GM18951 (cell line): ENCODE measurements around the gene TBC1D10B.
"Not testable (repeated sequence)": the region's sequence is repeated elsewhere in the genome, so short reads cannot be mapped to it uniquely, and the experiment has no call there.

Experiments
- POLR2A ChIP-seq: IDR thresholded peaks from 4 replicates; pipeline ENCODE4 v1.6.1; 2011; ENCODE audit warnings: mild to moderate bottlenecking; ENCODE audit not compliant: insufficient read length, insufficient read depth; ENCODE audit errors: extremely low read depth
- in situ Hi-C: fragments of 300-500 bp; cut with MboI; formaldehyde crosslinking; loops from one replicate; pipeline ENCODE4 v1.12.0; 2022; ENCODE audit warnings: low sequenced_read_pairs, mixed read lengths, inconsistent platforms; ENCODE audit not compliant: unreplicated experiment

Gene TBC1D10B

DNA sequence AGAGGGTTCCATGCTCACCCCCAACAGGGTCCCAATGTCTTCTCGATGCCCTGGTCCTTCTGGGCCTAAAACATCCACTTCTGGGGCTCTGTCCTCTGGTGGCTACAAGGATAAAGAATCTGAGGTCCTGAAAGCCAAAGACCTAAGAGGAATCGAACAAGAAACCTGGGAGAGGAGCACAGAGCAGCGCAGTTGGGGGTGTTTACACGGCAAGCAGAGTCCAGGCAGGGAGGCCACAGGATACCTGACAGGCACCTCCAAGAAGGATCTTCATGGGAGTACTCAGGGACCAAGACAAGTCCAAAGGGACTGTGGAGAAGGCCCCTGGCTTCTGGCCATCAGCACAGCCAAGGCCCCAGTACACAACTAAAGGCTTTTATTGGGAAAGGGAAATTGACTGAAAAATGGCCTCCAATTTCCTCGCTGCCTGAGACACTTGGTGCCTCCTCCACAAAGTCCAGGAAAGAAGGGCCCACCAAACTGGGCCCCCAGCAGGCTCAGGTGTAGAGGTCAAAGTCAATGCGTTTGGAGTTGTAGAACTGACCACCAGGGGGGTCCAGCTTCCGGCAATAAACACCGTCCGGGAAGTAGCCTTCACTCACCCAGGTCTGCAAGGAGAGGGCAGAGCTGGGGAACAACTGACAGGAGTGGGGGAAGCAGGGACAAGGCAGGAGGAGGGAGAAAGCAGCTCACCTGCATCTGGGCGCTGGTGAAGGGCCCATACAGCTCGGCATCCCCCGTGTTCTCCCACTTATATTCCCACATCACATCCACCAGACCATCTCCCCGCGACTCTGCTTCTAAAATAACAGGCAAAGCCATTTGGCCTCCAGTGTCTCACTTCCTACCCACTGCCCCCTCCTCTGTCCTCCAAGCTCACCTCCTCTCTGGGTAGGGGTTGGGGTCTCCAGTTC, 17.5 kb downstream of the TBC1D10B start:
- in situ Hi-C loops, result no loop called here
- TF ChIP-seq POLR2A, result no peak

DNA sequence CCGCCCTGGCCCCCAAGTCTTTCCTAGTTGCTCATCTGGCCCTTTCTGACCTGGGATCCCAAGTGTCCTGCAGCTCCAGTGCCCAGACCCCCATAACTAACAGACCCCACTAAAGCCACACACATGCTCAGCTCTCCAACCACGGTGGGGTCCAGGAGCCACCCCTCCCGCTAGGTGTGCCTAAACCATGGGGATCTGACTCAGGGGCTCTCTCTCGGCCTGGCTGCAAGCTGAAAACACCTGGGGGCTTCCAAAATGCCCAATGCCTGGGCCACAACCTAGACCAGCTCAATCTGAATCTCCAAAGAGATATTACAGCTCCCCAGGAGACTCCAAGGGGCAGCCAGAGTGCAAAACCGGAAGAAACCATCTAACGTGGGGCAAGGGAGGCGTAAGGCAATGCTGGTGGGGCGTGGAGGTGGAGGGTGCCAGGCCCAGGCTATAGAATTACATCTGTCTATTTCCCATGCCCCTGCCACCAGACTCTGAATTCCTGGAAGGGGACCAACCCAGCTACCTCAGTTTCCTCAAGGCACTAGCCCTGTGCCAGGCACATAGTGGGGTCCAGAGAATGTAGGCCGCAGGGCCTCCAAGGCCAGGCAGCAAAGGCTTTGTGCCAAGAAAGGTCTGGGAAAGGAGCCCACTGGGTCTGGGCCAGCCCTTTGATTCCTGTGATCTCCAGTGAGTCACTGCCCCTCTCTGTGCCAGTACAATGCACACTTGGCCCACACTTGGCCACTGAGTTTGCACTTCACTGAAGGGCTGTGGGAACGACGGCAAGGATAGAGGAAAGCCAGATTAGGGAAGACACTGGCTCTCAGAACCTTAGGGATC, 18.5 kb downstream of the TBC1D10B start:
- TF ChIP-seq POLR2A, result no peak
- in situ Hi-C loops, result no loop called here

DNA sequence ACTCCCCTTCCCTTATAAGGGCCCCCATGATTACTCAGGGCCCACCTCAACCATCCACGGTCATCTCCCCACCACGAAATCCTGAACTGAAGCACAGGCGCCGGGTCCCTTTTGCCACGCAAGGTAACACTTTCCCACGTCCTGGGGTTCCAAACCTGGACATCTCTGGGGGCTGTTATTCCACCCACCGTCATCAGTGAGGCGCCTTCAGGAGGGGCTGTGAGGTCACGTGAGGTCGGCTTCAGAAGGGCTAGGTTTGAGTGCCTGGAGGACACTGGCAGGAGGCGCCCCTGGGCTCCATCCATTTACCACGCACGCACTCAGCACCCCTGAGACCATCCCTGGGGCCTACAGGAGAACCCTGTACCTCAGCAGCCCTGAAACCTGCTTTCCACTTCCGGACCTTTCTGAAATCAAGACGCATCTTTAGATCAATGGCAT, 19.3 kb downstream of the TBC1D10B start:
- in situ Hi-C loops, result no loop called here
- no peak for TF ChIP-seq POLR2A

DNA sequence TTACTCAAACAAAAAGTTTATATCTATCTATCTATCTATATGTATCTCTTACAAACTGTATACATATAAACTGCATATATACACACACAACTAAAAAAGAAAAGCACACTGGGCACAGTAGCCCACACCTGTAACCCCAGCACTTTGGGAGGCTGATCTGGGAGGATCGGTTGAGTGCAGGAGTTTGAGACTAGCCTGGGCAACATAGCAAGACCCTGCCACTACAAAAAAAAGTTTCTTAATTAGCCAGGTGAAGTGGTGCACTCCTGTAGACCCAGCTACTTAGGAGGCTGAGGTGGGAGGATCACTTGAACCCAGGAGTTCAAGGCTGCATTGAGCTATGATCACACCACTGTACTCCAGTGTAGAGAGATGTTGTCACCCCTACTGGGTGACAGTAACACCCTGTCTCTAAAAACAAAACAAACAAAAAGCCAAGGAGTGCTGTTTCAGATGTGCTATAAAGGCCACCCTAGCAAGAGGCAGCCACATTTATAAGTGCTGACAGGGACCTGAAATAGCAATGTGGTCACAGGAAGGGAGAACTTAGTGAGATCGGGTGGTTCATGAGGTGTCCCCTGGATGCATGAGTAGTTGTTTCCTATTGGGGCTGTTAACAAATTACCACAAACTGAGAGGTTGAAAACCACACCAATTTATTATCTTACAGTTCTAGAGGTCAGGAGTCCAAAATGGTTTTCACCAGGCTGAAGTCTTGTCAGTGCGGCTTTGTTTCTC, 20.0 kb downstream of the TBC1D10B start:
- in situ Hi-C loops, result no loop called here
- no peak for TF ChIP-seq POLR2A

DNA sequence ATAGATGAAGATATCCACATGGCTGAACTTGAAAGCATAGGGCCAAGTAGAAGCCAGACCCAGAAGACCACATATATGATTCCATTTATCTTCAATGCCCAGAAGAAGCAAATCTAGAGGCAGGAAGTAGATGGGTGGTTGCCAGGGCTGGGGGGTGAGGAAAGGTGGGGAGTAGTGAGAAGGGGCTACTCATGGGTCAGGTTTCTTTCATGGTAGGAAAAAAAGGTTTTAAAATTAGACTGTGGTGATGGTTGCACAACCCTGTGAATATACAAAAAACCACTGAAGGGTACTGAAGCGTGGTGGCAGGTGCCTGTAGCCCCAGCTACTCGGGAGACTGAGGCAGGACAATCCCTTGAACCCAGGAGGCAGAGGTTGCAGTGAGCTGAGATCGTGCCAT, 20.6 kb downstream of the TBC1D10B start:
- TF ChIP-seq POLR2A, result no peak
- in situ Hi-C loops, result no loop called here

DNA sequence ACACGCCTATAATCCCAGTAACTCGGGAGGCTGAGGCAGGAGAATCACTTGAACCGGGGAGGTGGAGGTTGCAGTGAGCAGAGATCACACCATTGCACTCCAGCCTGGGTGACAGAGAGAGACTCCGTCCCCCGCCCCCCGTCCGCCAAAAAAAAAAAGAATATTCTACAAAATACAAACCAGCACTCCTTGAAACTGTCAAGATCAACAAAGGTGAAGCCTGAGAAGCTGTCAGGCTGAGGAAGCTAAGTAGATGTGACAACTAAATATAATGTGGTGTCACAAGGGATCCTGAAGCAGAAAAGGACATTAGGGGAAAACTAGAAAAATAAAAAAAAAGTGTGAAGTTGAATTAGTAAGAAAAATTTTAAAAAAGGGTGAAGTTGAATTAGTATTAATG, 21.4 kb downstream of the TBC1D10B start:
- in situ Hi-C loops, result no loop called here
- no peak for TF ChIP-seq POLR2A

DNA sequence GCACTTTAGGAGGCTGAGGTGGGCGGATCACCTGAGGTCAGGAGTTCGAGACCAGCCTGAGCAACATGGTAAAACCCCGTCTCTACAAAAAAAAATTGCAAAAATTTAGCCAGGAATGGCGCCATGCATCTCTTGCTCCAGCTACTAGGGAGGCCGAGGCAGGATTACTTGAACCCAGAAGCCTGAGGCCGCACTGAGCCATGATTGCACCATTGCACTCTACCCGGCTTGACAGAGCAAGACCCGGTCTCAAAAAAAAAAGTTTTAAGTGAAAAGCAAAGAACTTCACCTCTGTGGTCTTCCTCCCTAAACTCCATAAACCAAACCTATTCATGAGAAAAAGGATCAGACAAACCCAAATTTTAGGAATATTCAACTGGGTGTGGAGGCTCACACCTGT, 22.2 kb downstream of the TBC1D10B start:
- in situ Hi-C loops, result no loop called here
- no peak for TF ChIP-seq POLR2A

DNA sequence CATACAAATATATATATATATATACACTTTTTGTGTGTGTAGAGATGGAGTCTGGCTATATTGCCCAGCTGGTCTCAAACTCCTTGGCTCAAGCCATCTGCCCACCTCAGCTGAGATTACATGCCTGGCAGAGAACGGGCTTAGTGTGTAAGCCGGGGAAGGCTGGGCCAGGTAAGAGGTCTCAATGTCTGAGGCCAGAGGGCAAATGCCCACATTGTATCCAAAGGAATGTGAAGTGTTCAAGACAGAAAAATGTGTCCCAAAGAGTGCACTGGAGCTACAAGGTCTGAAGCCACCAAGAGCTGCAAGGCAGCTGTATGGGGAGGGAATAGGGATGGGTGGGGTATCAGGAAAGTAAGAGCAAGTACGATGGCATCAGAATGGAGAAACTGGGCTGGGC, 24.0 kb downstream of the TBC1D10B start:
- no peak for TF ChIP-seq POLR2A
- in situ Hi-C loops, result no loop called here

DNA sequence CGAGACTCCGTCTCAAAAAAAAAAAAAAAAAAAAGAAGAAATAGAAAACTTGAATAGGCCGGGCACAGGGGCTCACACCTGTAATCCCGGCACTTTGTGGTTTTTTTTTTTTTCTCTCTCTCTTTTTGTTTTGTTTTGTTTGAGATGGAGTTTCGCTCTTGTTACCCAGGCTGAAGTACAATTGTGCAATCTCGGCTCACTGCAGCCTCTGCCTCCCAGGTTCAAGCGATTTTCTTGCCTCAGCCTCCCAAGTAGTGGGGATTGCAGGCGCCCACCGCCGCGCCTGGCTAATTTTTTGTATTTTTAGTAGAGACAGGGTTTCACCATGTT, 26.8 kb downstream of the TBC1D10B start:
- in situ Hi-C loops, result not testable (repeated sequence)

DNA sequence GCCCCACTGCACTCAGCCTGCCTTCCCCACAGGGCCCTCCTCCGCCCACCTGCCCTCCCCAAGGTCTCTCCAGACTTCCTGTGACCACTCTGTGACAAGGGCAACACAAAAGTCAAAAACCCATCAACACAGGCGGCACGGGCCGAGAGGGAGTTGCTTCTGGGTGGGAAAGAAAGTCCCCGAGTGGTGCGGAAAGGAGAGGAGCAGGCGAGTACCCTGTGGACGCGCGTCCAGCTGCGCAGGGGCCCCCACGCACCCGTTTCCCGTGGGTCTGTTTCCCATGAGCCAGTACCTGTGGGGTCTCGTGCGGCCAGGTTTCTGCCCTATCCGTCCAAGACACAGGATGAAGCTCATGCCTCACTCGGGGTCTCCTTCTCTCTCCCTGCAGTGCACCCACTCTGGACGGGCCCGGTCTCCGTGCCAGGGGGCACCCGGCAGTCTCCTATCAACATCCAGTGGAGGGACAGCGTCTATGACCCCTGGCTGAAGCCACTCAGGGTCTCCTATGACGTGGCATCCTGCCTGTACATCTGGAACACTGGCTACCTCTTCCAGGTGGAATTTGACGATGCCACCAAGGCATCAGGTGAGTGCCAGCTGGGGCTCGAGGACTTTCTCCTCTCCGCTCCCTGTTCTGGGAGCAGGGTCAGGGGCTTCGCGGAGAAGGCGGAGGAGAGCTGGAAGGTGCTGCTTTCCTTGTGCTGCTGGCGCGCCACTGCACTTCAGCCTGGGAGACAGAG, 27.4 kb downstream of the TBC1D10B start:
- in situ Hi-C loops, result no loop called here
- TF ChIP-seq POLR2A, result no peak

DNA sequence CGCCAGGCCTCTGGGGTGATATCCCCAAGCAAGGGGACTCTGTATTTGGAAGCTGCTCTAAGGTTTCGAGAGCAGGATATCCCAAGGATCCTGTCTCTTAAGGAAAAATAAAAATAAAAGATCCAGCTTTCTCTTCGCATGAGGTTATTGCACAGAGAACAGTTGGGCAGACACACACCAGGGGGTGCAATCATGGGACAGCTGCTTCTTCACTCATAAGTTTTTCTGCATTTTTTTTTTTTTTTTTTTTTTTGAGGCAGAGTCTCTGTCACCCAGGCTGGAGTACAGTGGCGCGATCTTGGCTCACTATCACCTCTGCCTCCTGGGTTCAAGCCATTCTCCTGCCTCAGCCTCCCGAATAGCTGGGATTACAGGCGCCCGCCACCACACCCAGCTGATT, 28.3 kb downstream of the TBC1D10B start:
- in situ Hi-C loops, result not testable (repeated sequence)

DNA sequence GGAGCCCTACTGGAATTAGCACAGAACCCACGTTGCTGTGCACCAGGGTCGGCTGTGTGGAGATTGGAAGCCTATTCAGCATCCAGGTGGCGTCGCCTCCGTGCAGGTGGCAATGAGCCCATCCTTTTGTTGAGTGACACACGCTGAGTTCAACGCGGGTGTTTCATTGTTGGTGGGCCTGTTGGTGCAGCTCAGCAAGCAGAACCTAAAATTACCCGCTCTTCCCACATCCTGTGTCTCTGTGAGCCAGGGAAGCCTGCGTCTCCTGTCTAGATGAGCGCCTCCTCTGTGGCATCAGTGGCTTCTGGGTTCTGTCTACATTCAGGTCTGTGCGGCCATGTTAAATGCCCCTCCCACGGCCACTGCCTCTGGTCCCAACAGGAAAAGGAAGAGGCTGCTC, 29.7 kb downstream of the TBC1D10B start:
- TF ChIP-seq POLR2A, result no peak
- in situ Hi-C loops, result no loop called here

DNA sequence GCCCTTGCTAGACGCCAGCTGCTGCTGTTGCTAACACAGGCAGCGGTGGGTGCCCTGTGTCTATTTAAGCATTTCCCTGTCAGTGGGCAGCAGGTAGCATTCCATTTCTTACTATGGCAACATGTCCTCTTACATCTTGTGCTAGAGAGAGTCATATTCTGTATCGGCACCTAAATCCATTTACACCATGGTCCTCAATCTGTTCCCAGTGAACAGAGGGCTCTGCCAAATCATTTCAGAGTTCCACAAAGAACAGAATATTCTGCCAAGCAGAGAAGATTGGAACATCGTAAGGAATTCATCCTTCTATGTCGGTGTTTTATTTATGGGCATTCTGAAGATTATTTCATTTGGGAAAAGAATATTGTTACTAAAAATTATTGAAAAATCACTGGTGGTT, 31.6 kb downstream of the TBC1D10B start:
- in situ Hi-C loops, result not testable (repeated sequence)

DNA sequence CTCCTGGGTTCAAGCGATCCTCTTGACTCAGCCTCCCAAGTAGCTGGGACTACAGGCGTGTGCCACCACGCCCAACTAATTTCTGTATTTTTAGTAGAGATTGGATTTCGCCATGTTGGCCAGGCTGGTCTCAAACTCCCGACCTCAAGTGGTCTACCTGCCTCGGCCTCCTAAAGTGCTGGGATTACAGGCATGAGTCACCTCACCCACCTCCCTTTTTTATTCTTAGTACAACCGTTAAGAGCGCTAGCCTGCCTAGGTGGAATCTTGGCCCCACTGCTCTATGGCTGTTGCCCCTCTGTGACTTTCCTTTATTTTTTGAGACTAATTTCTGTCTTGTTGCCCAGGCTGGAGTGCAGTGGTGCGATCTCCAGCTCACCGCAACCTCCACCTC, 32.3 kb downstream of the TBC1D10B start:
- in situ Hi-C loops, result not testable (repeated sequence)
